Measurements from ENCODE around the gene NKD1. TPM values are rescaled to one million over a fixed set of nuclear protein-coding genes. Genes with fewer than 3 reads are reported as not detected.
"Not testable (repeated sequence)": the region's sequence is repeated elsewhere in the genome, so short reads cannot be mapped to it uniquely, and the experiment has no call there.

NKD1 gene
- total RNA-seq, 2 experiments from 2014 or later = 0.81 to 1.3 TPM

DNA sequence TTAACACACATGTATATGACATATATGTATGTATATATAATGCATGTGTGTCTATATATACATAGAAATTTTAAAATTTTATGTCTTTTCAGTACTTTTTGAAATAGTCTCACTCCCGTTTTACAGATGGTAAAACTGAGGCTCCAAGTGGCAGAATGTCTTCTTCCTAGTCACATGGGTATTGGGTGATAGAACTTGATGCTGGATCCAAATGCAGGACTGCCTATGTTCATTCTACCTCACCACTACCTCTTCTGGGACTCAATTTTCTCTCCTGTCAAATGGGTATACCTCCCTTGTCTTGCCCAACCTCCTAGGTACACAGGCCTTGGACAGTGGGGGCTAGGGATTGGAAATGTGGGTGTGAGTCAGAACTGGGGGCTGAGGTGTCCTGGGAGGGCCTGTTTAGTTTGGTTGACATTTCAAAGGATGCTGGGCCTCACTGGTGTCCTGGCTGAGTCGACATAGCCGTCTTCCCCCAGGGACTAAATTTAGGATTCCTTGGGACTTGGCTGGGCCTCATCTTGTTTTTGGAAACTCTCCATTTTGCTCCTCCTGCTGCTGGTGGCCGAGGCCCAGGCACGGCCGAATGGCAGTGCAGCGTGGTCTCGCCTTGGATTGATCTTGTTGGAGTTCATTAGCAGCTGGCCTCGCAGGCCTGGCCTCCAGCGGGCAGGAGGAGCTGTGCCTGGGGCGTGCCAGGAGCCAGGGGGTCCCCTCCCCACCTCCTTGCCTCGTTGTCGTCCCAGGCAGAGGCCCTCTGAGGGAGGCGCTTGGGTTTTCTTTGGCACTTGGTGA lies 25.9 kb downstream of the NKD1 start:
- Mint-ChIP-seq H3K27ac (no peak overlapping the region), H3K36me3 (ENCODE audit: low read depth) (no peaks in the 10 kb centered on the region), H3K4me3 (no peak overlapping the region), H3K4me1 (no peaks in the 10 kb centered on the region), H3K27me3 (no peaks in the 10 kb centered on the region), H3K9me3 (no peaks in the 10 kb centered on the region)
- CTCF ChIA-PET = interaction anchor here (0.5 to 1.8 kb wide), 3 partner anchors 9 to 71 kb away, joined by 3 to 4 read pairs (median 3); no protein-coding TSS in a partner anchor
- DNase-seq = no peak
- POLR2A ChIA-PET = no interaction called here

DNA sequence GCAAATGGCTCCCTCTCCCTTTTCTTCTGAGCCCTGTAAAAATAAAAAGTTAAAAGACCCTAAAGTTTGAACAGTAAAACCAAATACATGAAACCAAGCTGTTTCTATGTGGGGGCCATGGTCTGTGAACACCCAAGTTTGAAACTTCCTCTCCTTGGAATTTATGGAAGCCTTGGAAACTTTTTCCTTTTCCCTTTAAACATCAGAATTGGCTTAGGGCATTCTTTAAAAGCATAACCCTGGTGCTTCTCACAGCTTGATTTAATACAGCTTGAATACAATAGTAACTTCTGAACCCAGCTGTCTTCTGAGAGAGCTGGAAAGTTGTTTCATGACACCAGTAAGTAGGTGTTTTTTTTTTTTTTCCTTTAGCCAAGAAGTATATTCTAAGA lies 26.5 kb downstream of the NKD1 start:
- CTCF ChIA-PET = no interaction called here
- Mint-ChIP-seq H3K36me3 (ENCODE audit: low read depth) (no peaks in the 10 kb centered on the region), H3K27ac (no peak overlapping the region), H3K27me3 (no peaks in the 10 kb centered on the region), H3K4me1 (no peaks in the 10 kb centered on the region), H3K4me3 (no peak overlapping the region), H3K9me3 (no peaks in the 10 kb centered on the region)
- no peak for DNase-seq
- POLR2A ChIA-PET = no interaction called here

DNA sequence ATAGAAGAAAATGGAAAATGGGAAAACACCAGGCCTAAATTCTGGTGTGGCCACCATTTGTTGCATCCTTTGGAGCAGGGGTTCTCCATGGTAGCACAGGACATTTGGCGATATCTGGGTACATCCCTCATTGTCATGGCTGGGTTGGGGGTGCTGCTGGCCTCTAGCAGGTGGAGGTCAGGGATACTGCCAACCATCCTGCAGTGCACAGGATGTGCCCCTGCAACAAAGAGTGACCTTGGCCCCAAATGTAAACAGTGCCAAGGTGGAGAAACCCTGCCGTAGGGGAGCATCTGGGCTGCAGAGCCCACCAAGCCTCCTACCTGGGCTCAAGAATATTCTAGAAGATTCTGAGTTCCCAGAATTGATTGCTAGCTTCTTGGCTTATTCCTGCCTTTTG lies 27.5 kb downstream of the NKD1 start:
- POLR2A ChIA-PET = no interaction called here
- Mint-ChIP-seq H3K36me3 (ENCODE audit: low read depth) (no peaks in the 10 kb centered on the region), H3K27me3 (no peaks in the 10 kb centered on the region), H3K27ac (no peak overlapping the region), H3K9me3 (no peaks in the 10 kb centered on the region), H3K4me1 (no peaks in the 10 kb centered on the region), H3K4me3 (no peak overlapping the region)
- CTCF ChIA-PET = interaction anchor here (1.5 kb wide), 1 partner anchor 248 kb away, joined by 5 read pairs; no protein-coding TSS in a partner anchor
- DNase-seq = no peak

DNA sequence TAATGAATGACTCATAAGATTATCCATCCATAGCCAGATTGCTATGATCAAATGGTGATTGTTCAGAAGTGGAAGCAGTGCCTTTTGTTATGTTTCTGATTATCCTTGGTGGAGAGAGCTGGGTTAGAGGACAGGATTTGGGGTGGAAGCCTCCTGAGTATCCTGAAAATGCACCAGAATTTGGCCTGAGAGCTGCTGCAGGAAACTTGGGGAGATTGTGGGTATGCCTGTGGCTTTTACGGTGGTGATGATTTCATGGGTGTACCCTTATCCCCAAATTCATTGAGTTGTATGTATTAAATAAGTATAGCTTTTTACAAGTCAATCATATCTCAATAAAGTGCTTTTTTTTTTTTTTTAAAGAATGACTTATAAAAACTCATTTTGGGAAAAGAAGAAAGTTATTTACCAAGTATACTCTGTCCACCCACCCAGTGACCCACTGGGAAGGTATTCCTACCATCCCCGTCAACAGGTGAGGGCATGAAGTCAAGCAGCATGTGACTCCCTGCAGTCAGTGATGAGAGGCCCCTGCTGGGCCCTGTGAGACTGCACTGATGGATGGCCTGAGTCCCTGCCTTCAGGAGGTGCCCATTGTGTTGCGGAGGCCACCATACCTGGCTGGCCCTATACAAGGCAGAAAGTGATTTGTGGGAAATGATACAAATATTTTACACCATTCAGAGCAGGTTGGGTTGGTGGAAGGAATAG lies 28.4 kb downstream of the NKD1 start:
- Mint-ChIP-seq H3K9me3 (no peaks in the 10 kb centered on the region), H3K4me3 (no peak overlapping the region), H3K27ac (no peak overlapping the region), H3K27me3 (no peaks in the 10 kb centered on the region), H3K4me1 (no peaks in the 10 kb centered on the region), H3K36me3 (ENCODE audit: low read depth) (no peaks in the 10 kb centered on the region)
- ChIA-PET CTCF (interaction anchor here (1.5 kb wide), 1 partner anchor 249 kb away, joined by 5 read pairs; no protein-coding TSS in a partner anchor), POLR2A (no interaction called here)
- DNase-seq = no peak

DNA sequence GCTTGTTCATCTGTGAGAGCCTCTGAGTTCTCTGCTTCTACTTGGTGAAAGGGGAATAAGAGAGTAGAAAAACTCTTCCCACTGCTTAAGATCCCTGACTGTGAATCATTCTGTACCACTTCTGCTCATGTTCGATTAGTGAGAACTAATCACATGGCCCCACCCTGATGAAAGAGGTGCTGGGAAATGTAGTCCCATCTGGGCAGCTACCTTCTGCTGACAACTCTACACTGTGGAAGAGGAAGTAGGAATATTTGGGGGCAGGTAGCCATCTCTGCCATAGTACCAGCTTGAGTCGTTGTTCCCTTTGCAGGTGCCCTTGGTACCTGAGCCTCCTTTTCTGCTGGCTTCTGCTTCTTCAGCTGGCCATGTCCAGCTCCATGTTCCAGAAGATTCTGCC lies 29.9 kb downstream of the NKD1 start:
- no peaks in the 10 kb centered on the region for H3K9me3 Mint-ChIP-seq

DNA sequence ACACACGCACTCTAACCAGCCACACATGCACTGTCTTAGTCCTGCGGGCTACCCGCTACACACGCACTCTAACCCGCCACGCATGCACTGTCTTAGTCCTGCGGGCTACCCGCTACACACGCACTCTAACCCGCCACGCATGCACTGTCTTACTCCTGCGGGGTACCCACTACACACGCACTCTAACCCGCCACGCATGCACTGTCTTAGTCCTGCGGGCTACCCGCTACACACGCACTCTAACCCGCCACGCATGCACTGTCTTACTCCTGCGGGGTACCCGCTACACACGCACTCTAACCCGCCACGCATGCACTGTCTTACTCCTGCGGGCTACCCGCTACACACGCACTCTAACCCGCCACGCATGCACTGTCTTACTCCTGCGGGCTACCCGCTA lies 31.2 kb downstream of the NKD1 start:
- H3K4me3 Mint-ChIP-seq; CTCF ChIA-PET; POLR2A ChIA-PET; H3K4me1 Mint-ChIP-seq; H3K36me3 Mint-ChIP-seq (ENCODE audit: low read depth); H3K27ac Mint-ChIP-seq; H3K27me3 Mint-ChIP-seq; H3K9me3 Mint-ChIP-seq; DNase-seq: not testable (repeated sequence)

More for the DNA sequence above, 29.9 kb downstream of the NKD1 start:
- POLR2A ChIA-PET = no interaction called here
- Mint-ChIP-seq H3K4me3 (no peak overlapping the region), H3K36me3 (ENCODE audit: low read depth) (no peaks in the 10 kb centered on the region), H3K27ac (no peak overlapping the region), H3K4me1 (no peaks in the 10 kb centered on the region), H3K27me3 (no peaks in the 10 kb centered on the region)
- CTCF ChIA-PET = interaction anchor here (0.8 to 1.5 kb wide), 3 partner anchors 9 to 57 kb away, joined by 3 to 5 read pairs (median 4); no protein-coding TSS in a partner anchor
- no peak for DNase-seq

DNA sequence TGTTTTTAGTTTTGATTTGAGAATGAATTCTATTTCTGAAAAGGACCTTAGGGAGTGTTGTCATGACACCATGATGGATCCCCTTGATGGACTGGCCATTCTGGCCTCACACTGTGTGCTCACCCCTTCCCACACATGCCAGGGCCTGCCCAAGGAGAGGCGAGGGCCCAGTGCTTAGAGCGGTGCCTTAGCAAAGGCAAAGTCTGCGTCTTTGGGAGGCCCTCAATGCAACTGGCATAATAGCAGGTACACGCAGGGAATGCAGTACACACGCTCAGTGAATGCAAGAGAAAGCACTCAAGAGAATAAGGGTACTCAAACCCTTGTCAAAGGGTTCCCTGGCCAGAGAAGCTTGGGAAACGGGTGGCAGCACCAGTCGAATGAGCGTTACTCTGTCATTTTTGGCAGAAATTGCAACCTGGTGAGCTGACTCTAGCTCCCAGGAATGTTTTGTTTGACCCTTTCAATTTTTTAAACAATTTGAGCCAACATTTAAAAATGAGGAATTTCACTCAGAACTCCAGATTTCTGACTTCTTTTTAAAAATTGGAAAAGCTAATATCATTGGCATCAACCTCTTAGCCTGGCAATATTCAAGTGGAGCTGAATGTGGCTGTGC lies 32.1 kb downstream of the NKD1 start:
- H3K9me3 Mint-ChIP-seq = no peaks in the 10 kb centered on the region
- ChIA-PET CTCF (no interaction called here), POLR2A (no interaction called here)
- no peaks in the 10 kb centered on the region for H3K36me3 Mint-ChIP-seq (ENCODE audit: low read depth)
- peaks cover 5% of the 10 kb centered on the region for H3K4me1 Mint-ChIP-seq
- no peak overlapping the region for H3K4me3 Mint-ChIP-seq
- no peaks in the 10 kb centered on the region for H3K27me3 Mint-ChIP-seq
- no peak for DNase-seq
- H3K27ac Mint-ChIP-seq = no peak overlapping the region

DNA sequence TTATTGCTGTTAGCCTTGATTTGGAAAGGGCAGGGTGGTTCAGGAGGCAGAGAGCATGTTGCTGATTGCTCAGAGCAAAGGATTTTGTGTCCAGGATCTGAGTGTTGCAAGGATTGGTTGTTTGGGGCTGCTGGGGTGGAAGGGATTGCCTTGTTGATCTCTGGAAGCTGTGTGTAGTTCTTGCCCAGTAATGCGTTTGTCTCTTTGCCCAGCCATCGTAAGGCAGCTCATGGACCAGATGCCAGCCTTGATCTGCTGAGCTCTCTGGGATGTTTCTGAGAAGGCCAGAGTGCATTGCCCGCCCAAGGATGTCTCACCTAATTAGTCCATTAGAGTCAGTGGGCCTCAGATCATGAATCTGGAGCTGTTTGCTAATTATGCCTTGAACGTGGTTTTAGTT lies 33.6 kb downstream of the NKD1 start:
- POLR2A ChIA-PET = no interaction called here
- H3K27ac Mint-ChIP-seq = no peak overlapping the region
- CTCF ChIA-PET = no interaction called here
- H3K4me3 Mint-ChIP-seq = no peak overlapping the region
- no peaks in the 10 kb centered on the region for H3K9me3 Mint-ChIP-seq
- DNase-seq = no peak
- peaks cover 5% of the 10 kb centered on the region for H3K4me1 Mint-ChIP-seq
- no peaks in the 10 kb centered on the region for H3K36me3 Mint-ChIP-seq (ENCODE audit: low read depth)
- no peaks in the 10 kb centered on the region for H3K27me3 Mint-ChIP-seq

DNA sequence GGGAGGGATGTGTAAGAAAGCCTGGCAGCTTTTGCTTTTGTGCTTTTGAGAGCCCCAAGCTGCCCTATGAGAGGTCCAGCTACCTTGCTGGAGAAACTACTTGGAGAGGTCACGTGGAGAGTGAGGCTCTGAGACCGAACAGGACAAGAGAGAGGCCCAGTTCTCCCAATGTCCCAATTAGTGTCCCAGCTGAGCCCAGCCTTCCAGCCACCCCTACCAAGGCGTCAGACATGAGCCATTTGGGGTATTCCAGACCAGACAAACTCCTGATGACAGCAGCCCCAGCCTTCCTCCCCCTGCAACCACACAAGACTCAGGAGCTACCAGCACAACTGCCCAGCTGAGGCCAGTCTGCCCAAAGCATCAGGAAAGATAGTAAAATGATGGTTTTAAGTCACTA lies 35.0 kb downstream of the NKD1 start:
- Mint-ChIP-seq H3K4me1 (peaks cover 5% of the 10 kb centered on the region), H3K9me3 (peaks cover 6% of the 10 kb centered on the region), H3K27me3 (no peaks in the 10 kb centered on the region), H3K27ac (no peak overlapping the region), H3K4me3 (no peak overlapping the region), H3K36me3 (ENCODE audit: low read depth) (peaks cover 3% of the 10 kb centered on the region)
- CTCF ChIA-PET = interaction anchor here (1.3 kb wide), 1 partner anchor 10 kb away, joined by 3 read pairs; no protein-coding TSS in a partner anchor
- POLR2A ChIA-PET = no interaction called here
- no peak for DNase-seq

DNA sequence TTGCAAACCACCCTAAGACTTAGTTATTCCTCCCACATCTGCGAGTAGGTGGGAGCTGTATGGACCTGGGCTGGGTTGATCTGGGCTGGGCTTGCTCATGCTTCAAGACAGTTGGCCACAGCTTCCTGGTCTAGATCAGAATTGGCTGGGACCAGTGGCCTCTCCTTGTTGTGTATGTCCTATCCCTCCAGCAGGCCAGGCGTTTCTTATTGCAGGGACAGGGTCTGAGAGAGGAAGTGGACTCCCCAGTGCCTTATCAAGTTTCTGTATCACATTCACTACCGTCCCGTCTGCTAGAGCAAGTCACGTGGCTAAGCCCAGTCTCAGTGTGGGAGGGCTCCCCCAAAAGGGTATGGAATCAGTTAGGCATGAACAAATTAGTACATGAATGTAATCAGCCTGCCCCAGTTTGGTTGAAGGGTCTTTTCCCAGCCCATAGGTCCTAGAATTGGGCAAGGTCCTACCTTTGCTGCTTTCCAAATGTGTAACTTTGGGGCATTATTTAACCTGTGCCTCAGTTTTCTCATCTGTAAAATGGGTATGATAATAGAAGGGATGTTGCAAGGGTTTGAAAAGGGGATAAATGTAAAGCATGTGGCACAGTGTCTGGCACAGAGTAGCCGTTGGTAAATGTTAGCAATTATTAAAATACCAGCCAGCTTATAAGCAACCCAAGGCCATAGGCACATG lies 36.0 kb downstream of the NKD1 start:
- H3K36me3 Mint-ChIP-seq (ENCODE audit: low read depth) = peaks cover 5% of the 10 kb centered on the region
- H3K9me3 Mint-ChIP-seq = peaks cover 6% of the 10 kb centered on the region
- no peaks in the 10 kb centered on the region for H3K27me3 Mint-ChIP-seq
- H3K27ac Mint-ChIP-seq = no peak overlapping the region
- CTCF ChIA-PET = interaction anchor here (1.3 kb wide), 1 partner anchor 11 kb away, joined by 3 read pairs; no protein-coding TSS in a partner anchor
- H3K4me1 Mint-ChIP-seq = peaks cover 10% of the 10 kb centered on the region
- no peak overlapping the region for H3K4me3 Mint-ChIP-seq
- POLR2A ChIA-PET = interaction anchor here (0.5 kb wide), 1 partner anchor 723 kb away, joined by 3 read pairs; no protein-coding TSS in a partner anchor
- no peak for DNase-seq

DNA sequence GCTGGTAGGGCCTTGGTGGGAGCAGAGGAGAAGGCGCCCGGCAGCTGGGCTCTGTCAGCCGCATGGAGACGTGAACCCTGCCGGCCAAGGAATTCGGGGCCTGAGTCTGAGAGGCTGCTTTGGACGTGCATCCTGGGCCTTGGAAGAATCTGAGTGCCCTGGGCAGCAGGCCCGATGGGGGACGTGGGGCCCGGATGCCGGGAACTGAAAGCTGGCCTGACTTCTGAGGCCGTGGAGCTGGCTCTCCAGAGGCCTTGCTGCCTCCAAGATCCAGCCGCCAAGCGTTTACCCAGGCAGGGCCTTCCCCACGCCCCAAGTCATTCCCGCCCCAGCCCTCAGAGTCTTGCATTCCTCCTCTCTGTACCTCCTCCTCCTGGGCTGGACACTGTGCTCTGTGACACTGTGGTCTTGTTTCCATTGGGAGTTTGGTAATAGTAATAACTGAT lies 37.2 kb downstream of the NKD1 start:
- no peak overlapping the region for H3K4me3 Mint-ChIP-seq
- peaks cover 6% of the 10 kb centered on the region for H3K36me3 Mint-ChIP-seq (ENCODE audit: low read depth)
- H3K27ac Mint-ChIP-seq = no peak overlapping the region
- peaks cover 6% of the 10 kb centered on the region for H3K9me3 Mint-ChIP-seq
- ChIA-PET CTCF (interaction anchor here (1.3 kb wide), 1 partner anchor 15 kb away, joined by 3 read pairs; no protein-coding TSS in a partner anchor), POLR2A (no interaction called here)
- no peak for DNase-seq
- H3K27me3 Mint-ChIP-seq = no peaks in the 10 kb centered on the region
- H3K4me1 Mint-ChIP-seq = peaks cover 18% of the 10 kb centered on the region

DNA sequence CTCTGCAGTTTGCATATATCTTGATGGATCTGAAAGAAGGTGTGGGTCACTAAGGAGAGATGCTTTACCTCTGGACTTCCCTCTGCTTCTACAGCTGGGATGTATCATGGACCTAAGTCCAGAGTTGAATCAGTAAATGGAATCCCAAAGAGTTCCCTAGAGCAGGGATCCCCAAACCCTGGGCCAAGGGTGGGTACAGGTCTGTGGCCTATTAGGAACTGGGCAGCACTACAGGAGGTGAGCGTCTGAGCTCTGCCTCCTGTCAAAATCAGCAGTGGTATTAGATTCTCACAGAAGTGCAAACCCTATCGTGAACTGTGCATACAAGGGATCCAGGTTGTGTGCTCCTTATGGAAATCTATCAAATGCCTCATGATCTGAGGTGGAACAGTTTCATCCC lies 39.3 kb downstream of the NKD1 start:
- POLR2A ChIA-PET = no interaction called here
- H3K27me3 Mint-ChIP-seq = no peaks in the 10 kb centered on the region
- CTCF ChIA-PET = interaction anchor here (1.3 kb wide), 1 partner anchor 10 kb away, joined by 5 read pairs; no protein-coding TSS in a partner anchor

More for the DNA sequence above, 39.3 kb downstream of the NKD1 start:
- Mint-ChIP-seq H3K27ac (no peak overlapping the region), H3K4me1 (peaks cover 19% of the 10 kb centered on the region), H3K36me3 (ENCODE audit: low read depth) (peaks cover 6% of the 10 kb centered on the region), H3K4me3 (no peak overlapping the region), H3K9me3 (peaks cover 6% of the 10 kb centered on the region)
- DNase-seq = no peak

Measured in activated CD4-positive, alpha-beta T cell treated with anti-CD3 and anti-CD28 coated beads, Interleukin-2, amount 10 ng/mL, durations not matched to agents 7 days and 5 days (primary cell).